Heart right ventricle (tissue), 16 donors: ENCODE data around the gene HCFC1R1. TPM values are rescaled to one million over a fixed set of nuclear protein-coding genes. Genes with fewer than 3 reads are reported as not detected.
A peak's percentile ranks its signal among the peaks of the same experiment; 100 is the strongest.

Source experiments
- ATAC-seq, 8 donors: fragments of 200-7000 bp; cut with Tn5 transposase; one replicate each; pipeline ENCODE4 v1.9.1; 2020; ENCODE audit warnings: mild to moderate bottlenecking in 8 of 8, moderate library complexity in 8 of 8, moderate number of reproducible peaks in 1 of 8
- DNase-seq, 2 donors: peaks; one replicate each; pipeline ENCODE4 v3.0.0-alpha.2; 2020
- H3K27ac ChIP-seq, 10 donors: fragments of 200-600 bp; sonication (generic) in 2 of 10; one replicate each; pipeline versions ENCODE4 v1.5.0 to v1.8.0; 2020 to 2022; ENCODE audit warnings: mild to moderate bottlenecking in 3 of 10
- H3K27me3 ChIP-seq, 7 donors: fragments of 200-600 bp; one replicate each; pipeline ENCODE4 v1.8.0; 2021 to 2022; ENCODE audit warnings: mild to moderate bottlenecking in 2 of 7
- H3K36me3 ChIP-seq, 9 donors: fragments of 200-600 bp; sonication (generic) in 1 of 9; one replicate each; pipeline versions ENCODE4 v1.5.0 to v1.8.0; 2020 to 2022; ENCODE audit warnings: mild to moderate bottlenecking in 2 of 9
- H3K4me1 ChIP-seq, 9 donors: fragments of 200-600 bp; sonication (generic) in 1 of 9; one replicate each; pipeline versions ENCODE4 v1.5.0 to v1.8.0; 2020 to 2022; ENCODE audit warnings: mild to moderate bottlenecking in 4 of 9
- H3K4me3 ChIP-seq, 10 donors: fragments of 200-600 bp; sonication (generic) in 2 of 10; one replicate each; pipeline versions ENCODE4 v1.5.0 to v1.8.0; 2020 to 2022; ENCODE audit warnings: mild to moderate bottlenecking in 7 of 10, moderate library complexity in 2 of 10
- H3K9me3 ChIP-seq, 11 donors: fragments of 200-600 bp in 10 of 11; sonication (generic) in 2 of 11; one replicate each; pipeline versions ENCODE4 v1.5.0 to v1.8.0; 2013 to 2022; ENCODE audit warnings: mild to moderate bottlenecking in 2 of 11, control low read depth in 1 of 11, moderate library complexity in 1 of 11
- WGBS, 2 donors: extraction: QIAGEN DNeasy Blood & Tissue Kit; methylation state at CpG; one replicate each; pipeline ENCODE4 v1.1.7; 2013; ENCODE audit warnings: inconsistent platforms in 1 of 2; 5-methylcytosine and 5-hydroxymethylcytosine counted together
- intact Hi-C, 10 donors: fragments of 100-400 bp; cut with DNase I; formaldehyde crosslinking; loops; one replicate each; pipeline versions ENCODE4 v1.11.1 to v1.14.2; 2022
- polyA plus RNA-seq, 2 donors: library from polyadenylated mRNA; stranded (reverse); fragments of 200-250 nt; gene quantifications; one replicate each; pipeline ENCODE4 v1.2.3, GENCODE V29; 2013
- total RNA-seq, 10 donors: library from RNA; stranded (reverse); fragmentation: NEBNext Ultra II Directional in 3 of 10; extraction: Animal tissue kit (Norgen Biotek cat#: 25700) in 3 of 10; gene quantifications; one replicate each; pipeline versions ENCODE4 v1.2.1 to v1.2.4, GENCODE V29; 2021 to 2023
- TF ChIP-seq, protein P1 (sequence below), 9 donors: fragments of 200-600 bp; sonication (generic) in 2 of 9; IDR thresholded peaks; one replicate each; pipeline versions ENCODE4 v1.5.0 to v1.8.0; 2021 to 2022; ENCODE audit warnings: antibody characterized with exemption in 9 of 9, mild to moderate bottlenecking in 5 of 9, moderate library complexity in 1 of 9
- donor health status: Arrhythmogenic right ventricular cardiomyopathy.
- donor health status: ischemic (EF 13 %, LVEDD 7.1; RV severe dilation, severe dysfunction).
- donor health status: healthy with polysubstance abuse.
- donor health status: DM: no; HTN: yes; CAD: no.
- donor health status: DM: no; HTN: no; CAD: no.
- donor health status: ischemic (EF 25% LVEDD 6.9; RV normal size, moderate dysfunction).
- donor health status: ischemic (EF 25% LVEDD 5.7; RV mildly dilated, moderate dysfunction).
- donor health status: healthy.
- donor health status: DM: yes; HTN: yes; CAD: no.
- donor health status: Ischemic cardiomyopathy.
- donor health status: ischemic (EF 35%, LVEDD 5.7; RV mildly dilated, moderate dysfunction).
- donor health status: nonischemic (EF 11% LVEDD 7.7; RV severe dilation, severe dysfunction).
- donor health status: DM: yes; HTN: yes; CAD: no.
- donor health status: PGD.
- donor health status: ischemic (EF 29% LVEDD 5.4; RV normal size, mild dysfunction).
- donor health status: nonischemic (EF 23%, LVEDD 6.1; RV moderate dilation, normal function).

The HCFC1R1 gene
- total and polyA plus RNA-seq, 12 donors, result 41.8 to 370 (median 57.2) TPM

DNA sequence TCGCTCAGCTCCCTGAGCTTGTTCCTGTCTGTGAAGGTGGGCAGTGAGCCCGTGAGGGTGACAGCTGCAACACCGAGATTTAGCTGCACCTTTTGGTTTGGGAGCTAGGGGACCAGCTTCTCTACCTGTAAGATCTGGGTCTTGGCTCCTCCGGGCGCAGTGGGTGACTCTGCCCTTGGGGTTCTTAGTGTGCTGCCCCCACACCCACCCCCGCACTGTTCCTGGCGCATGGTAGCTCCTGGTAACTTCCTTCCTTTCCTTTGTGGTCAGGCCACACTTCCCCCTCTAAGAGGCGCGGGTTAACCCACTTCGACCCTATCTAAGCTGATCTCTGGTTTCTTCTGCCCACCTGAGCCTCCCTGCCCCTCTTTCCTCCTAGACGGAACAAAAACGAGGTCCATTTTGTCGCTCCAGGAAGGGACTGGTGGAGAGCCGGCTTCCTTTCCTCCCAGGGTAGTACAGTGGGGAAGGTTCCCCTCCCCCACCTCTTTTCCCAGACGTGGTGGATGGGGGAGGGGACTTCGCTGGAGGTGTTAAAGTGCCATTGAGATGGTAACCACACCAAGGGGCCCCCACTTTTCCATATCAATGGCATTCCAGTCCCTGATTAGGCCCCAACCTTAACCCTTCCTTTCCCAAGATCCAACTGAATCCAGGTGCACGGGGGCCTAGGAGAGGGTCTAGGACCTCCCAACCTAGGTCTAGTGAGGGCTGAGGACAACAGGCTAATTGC is 15.6 kb downstream of the HCFC1R1 start:
- H3K27ac ChIP-seq, result peak overlapping the region in 2 of 10 donors; percentile 44 to 71
- intact Hi-C loops, result no loop called here

DNA sequence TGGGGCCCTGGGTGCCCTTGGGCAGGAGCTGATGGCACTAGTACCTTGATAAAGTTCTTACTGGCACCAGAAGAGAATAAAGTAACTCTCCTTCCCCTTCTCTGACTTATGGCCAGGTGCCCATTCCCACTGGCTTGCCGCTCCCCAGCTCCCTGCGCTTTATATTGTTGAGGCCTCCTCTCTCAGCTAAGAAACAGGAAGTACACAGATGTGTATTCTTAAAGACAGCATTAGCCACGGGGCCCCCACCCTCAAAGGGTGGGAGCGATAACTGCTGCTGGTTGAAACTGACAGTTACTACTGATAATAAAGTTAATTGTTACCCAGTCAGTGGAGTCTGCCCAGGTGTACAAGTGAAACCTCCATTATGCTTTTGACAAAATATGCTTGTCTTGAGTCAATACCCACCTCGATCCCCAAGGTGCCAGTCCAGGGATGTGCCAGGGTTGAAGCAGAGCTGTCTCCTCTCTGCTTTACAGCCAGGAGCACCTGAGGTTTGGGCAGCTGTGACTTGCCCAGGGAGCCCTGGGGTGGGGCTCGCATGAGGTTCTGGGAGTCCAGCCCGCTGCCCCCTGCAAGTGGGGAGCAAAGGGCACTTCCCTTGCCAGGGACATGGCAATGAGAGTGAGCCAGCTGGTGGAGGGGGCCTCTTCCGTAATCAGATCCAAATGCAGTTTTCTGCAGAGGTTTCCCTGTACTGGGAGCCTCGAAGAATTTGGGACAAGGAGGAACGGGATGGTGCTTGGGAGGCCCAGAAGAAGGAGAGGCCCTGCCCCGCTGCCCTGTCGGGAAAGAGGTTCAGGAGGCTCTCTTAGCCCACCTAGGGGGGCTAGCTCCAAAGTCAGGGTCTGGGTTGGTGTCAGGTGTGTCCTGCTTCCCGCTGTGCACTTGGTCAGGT is 16.4 kb downstream of the HCFC1R1 start:
- Histone ChIP-seq H3K27ac (peak overlapping the region in 2 of 10 donors; percentile 31 to 71), H3K27me3 (peaks cover 0 to 84% (median 70%) of the 10 kb centered on the region in 7 donors), H3K4me3 (peak overlapping the region in 2 of 10 donors; percentile 14 to 34), H3K36me3 (peaks cover 0 to 4% (median 0%) of the 10 kb centered on the region in 9 donors), H3K4me1 (peaks cover 0 to 34% (median 9%) of the 10 kb centered on the region in 9 donors), H3K9me3 (no peaks in the 10 kb centered on the region)
- DNase-seq (no peak), ATAC-seq (no peak)
- TF ChIP-seq, protein P1, sequence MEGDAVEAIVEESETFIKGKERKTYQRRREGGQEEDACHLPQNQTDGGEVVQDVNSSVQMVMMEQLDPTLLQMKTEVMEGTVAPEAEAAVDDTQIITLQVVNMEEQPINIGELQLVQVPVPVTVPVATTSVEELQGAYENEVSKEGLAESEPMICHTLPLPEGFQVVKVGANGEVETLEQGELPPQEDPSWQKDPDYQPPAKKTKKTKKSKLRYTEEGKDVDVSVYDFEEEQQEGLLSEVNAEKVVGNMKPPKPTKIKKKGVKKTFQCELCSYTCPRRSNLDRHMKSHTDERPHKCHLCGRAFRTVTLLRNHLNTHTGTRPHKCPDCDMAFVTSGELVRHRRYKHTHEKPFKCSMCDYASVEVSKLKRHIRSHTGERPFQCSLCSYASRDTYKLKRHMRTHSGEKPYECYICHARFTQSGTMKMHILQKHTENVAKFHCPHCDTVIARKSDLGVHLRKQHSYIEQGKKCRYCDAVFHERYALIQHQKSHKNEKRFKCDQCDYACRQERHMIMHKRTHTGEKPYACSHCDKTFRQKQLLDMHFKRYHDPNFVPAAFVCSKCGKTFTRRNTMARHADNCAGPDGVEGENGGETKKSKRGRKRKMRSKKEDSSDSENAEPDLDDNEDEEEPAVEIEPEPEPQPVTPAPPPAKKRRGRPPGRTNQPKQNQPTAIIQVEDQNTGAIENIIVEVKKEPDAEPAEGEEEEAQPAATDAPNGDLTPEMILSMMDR (IDR thresholded peaks at IDR 0.05), result no peak
- WGBS, 2 donors, result 55 to 66% methylated on average over 13 of the region's 13 CpGs
- intact Hi-C loops, result no loop called here

More for the DNA sequence above, 15.6 kb downstream of the HCFC1R1 start:
- H3K4me3 ChIP-seq, result peak overlapping the region in 2 of 10 donors; percentile 14 to 34
- DNase-seq, result no peak
- peaks cover 0 to 34% (median 9%) of the 10 kb centered on the region in 9 donors for H3K4me1 ChIP-seq
- H3K9me3 ChIP-seq, result no peaks in the 10 kb centered on the region
- H3K27me3 ChIP-seq, result peaks cover under 1 to 90% (median 78%) of the 10 kb centered on the region in 7 donors
- TF ChIP-seq, protein P1 (IDR thresholded peaks at IDR 0.05), result no peak
- 21 to 26% methylated on average over 17 of the region's 17 CpGs for WGBS, 2 donors
- no peak for ATAC-seq
- peaks cover 0 to 4% (median 0%) of the 10 kb centered on the region in 9 donors for H3K36me3 ChIP-seq

DNA sequence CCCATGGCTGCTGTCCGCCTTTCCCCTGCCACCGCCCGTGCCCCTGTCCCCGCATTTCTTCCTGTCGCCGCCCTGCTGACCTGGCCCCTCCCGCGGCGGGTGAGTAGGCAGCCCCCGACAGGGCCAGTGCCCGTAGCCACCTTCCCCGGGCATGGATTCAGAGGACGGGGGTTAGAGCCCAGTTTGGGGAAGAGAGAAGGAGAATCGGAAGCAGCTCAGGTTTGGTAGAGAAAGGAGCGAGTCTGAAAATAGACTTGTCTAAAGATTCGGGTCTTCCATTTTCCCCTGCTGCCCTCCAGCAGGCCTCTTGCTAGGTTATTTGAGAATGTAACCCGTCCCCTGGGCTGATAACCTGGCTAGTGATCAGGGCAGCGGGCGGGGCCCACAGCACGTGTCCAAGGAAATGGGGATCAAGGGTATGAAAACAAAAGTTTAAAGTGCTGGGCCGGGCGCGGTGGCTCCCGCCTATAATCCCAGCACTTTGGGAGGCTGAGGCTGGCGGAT is 18.9 kb downstream of the HCFC1R1 start:
- 4 to 6% methylated on average over 25 of the region's 25 CpGs for WGBS, 2 donors
- DNase-seq, result no peak
- intact Hi-C loops, result no loop called here

More for the DNA sequence above, 18.9 kb downstream of the HCFC1R1 start:
- peak overlapping the region in 7 of 10 donors; percentile 20 to 83 (median 60) for H3K27ac ChIP-seq
- no peak for ATAC-seq
- no peaks in the 10 kb centered on the region for H3K9me3 ChIP-seq
- peaks cover 0 to 34% (median 9%) of the 10 kb centered on the region in 9 donors for H3K4me1 ChIP-seq
- peaks cover 0 to 4% (median 0%) of the 10 kb centered on the region in 9 donors for H3K36me3 ChIP-seq
- peak overlapping the region in 9 of 10 donors; percentile 12 to 52 (median 42) for H3K4me3 ChIP-seq
- TF ChIP-seq, protein P1 (IDR thresholded peaks at IDR 0.05), result no peak
- peaks cover 0 to 70% (median 55%) of the 10 kb centered on the region in 7 donors for H3K27me3 ChIP-seq
